SK-N-SH treated with all-trans-retinoic acid at 6 μM for 48 hours (cell line): ENCODE measurements around the gene TASP1.

Experiments
- ATAC-seq: fragments of 200-7000 bp; cut with Tn5 transposase; 3 replicates; pipeline ENCODE4 v1.9.1; 2020; ENCODE audit warnings: mild to moderate bottlenecking, moderate library complexity
- ARNTL ChIP-seq: fragments of 450-650 bp; formaldehyde crosslinking; IDR thresholded peaks from 2 replicates; pipeline ENCODE4 v1.5.0; 2020; ENCODE audit warnings: low read depth, mild to moderate bottlenecking, moderate library complexity, borderline replicate concordance
- BACH2 ChIP-seq: fragments of 250-450 bp; sonication (Bioruptor Pico); IDR thresholded peaks from 2 replicates; pipeline ENCODE4 v1.9.0; 2021; ENCODE audit warnings: mild to moderate bottlenecking, borderline replicate concordance
- CREB5 ChIP-seq: fragments of 250-450 bp; sonication (Bioruptor Pico); IDR thresholded peaks from 2 replicates; pipeline ENCODE4 v1.5.1; 2020; ENCODE audit warnings: low read depth, mild to moderate bottlenecking, moderate library complexity
- CSDC2 ChIP-seq: fragments of 250-450 bp; sonication (Bioruptor Pico); IDR thresholded peaks from 2 replicates; pipeline ENCODE4 v1.5.0; 2020; ENCODE audit warnings: mild to moderate bottlenecking, moderate library complexity
- CSRNP3 ChIP-seq: fragments of 250-450 bp; sonication (Bioruptor Pico); IDR thresholded peaks from 2 replicates; pipeline ENCODE4 v1.5.1; 2021; ENCODE audit warnings: mild to moderate bottlenecking, moderate library complexity
- ESRRG ChIP-seq: fragments of 250-450 bp; sonication (Bioruptor Pico); IDR thresholded peaks from 2 replicates; pipeline ENCODE4 v1.6.1; 2021; ENCODE audit warnings: mild to moderate bottlenecking
- GLIS3 ChIP-seq: fragments of 250-450 bp; sonication (Bioruptor Pico); IDR thresholded peaks from 2 replicates; pipeline ENCODE4 v1.5.0; 2020; ENCODE audit warnings: mild to moderate bottlenecking, moderate library complexity
- ISL1 ChIP-seq: fragments of 250-450 bp; sonication (Bioruptor Pico); IDR thresholded peaks from 2 replicates; pipeline ENCODE4 v2.1.2; 2022; ENCODE audit warnings: mild to moderate bottlenecking, moderate library complexity
- OSR1 ChIP-seq: fragments of 250-450 bp; sonication (Bioruptor Pico); IDR thresholded peaks from 2 replicates; pipeline ENCODE4 v1.8.0; 2022; ENCODE audit warnings: moderate library complexity, mild to moderate bottlenecking, inconsistent platforms
- PATZ1 ChIP-seq: fragments of 250-450 bp; sonication (Bioruptor Pico); IDR thresholded peaks from 2 replicates; pipeline ENCODE4 v1.8.0; 2020; ENCODE audit warnings: mild to moderate bottlenecking, moderate library complexity, borderline replicate concordance
- POU6F1 ChIP-seq: fragments of 250-450 bp; sonication (Bioruptor Pico); IDR thresholded peaks from 2 replicates; pipeline ENCODE4 v1.8.0; 2021; ENCODE audit warnings: low read depth, mild to moderate bottlenecking, moderate library complexity, borderline replicate concordance
- PPARA ChIP-seq: fragments of 250-450 bp; sonication (Bioruptor Pico); IDR thresholded peaks from 2 replicates; pipeline ENCODE4 v1.5.0; 2020; ENCODE audit warnings: mild to moderate bottlenecking, borderline replicate concordance
- RARB ChIP-seq: fragments of 250-450 bp; sonication (Bioruptor Pico); IDR thresholded peaks from 2 replicates; pipeline ENCODE4 v1.8.0; 2021; ENCODE audit warnings: mild to moderate bottlenecking, moderate library complexity
- SNAI2 ChIP-seq: fragments of 250-450 bp; sonication (Bioruptor Pico); IDR thresholded peaks from 2 replicates; pipeline ENCODE4 v1.5.0; 2020; ENCODE audit warnings: mild to moderate bottlenecking, moderate library complexity
- TCF4 ChIP-seq: fragments of 250-450 bp; sonication (Bioruptor Pico); IDR thresholded peaks from 2 replicates; pipeline ENCODE4 v1.8.0; 2021; ENCODE audit warnings: mild to moderate bottlenecking, moderate library complexity, borderline replicate concordance
- TOX ChIP-seq: fragments of 250-450 bp; sonication (Bioruptor Pico); IDR thresholded peaks from 2 replicates; pipeline ENCODE4 v1.8.0; 2021; ENCODE audit warnings: mild to moderate bottlenecking, moderate library complexity, borderline replicate concordance
- ZC3H10 ChIP-seq: fragments of 250-450 bp; sonication (Bioruptor Pico); IDR thresholded peaks from 2 replicates; pipeline ENCODE4 v1.5.1; 2021; ENCODE audit warnings: mild to moderate bottlenecking, moderate library complexity
- ZFP3 ChIP-seq: fragments of 250-450 bp; sonication (Bioruptor Pico); IDR thresholded peaks from 2 replicates; pipeline ENCODE4 v1.5.0; 2020; ENCODE audit warnings: mild to moderate bottlenecking, moderate library complexity
- ZFP30 ChIP-seq: fragments of 450-650 bp; formaldehyde crosslinking; IDR thresholded peaks from 2 replicates; pipeline ENCODE4 v1.5.0; 2022; ENCODE audit warnings: mild to moderate bottlenecking, moderate library complexity
- ZNF565 ChIP-seq: fragments of 450-650 bp; formaldehyde crosslinking; conservative IDR thresholded peaks from 2 replicates; pipeline ENCODE4 v1.5.0; 2020; ENCODE audit warnings: low read depth, mild to moderate bottlenecking, moderate library complexity
- ZNF70 ChIP-seq: fragments of 450-650 bp; formaldehyde crosslinking; IDR thresholded peaks from 2 replicates; pipeline ENCODE4 v1.5.0; 2020; ENCODE audit warnings: mild to moderate bottlenecking, moderate library complexity
- ZNF8 ChIP-seq: fragments of 450-650 bp; formaldehyde crosslinking; IDR thresholded peaks from 2 replicates; pipeline ENCODE4 v1.5.0; 2020; ENCODE audit warnings: mild to moderate bottlenecking, moderate library complexity

TASP1 gene

GRCh38 chr20:13469262-13469661 lies 169.5 kb downstream of the TASP1 start (continued):
- TF ChIP-seq RARB (CRISPR knock-in tag), result no peak
- TF ChIP-seq BACH2 (CRISPR knock-in tag), result no peak
- no peak for TF ChIP-seq TCF4 (CRISPR knock-in tag)
- TF ChIP-seq ARNTL (CRISPR knock-in tag), result no peak
- TF ChIP-seq SNAI2, result no peak
- TF ChIP-seq ZNF565 (CRISPR knock-in tag), result no peak

- TF ChIP-seq BACH2 (CRISPR knock-in tag), result no peak
- no peak for ATAC-seq
These were observed 170.6 kb downstream of the TASP1 start for GRCh38 chr20:13468166-13468565.

GRCh38 chr20:13464702-13465101 lies 174.0 kb downstream of the TASP1 start:
- ATAC-seq, result no peak
- no peak for TF ChIP-seq ZNF565 (CRISPR knock-in tag)
- no peak for TF ChIP-seq POU6F1 (CRISPR knock-in tag)
- no peak for TF ChIP-seq TOX
- TF ChIP-seq ZFP30, result no peak
- no peak for TF ChIP-seq ZFP3 (CRISPR knock-in tag)
- no peak for TF ChIP-seq CSRNP3 (CRISPR knock-in tag)
- no peak for TF ChIP-seq ARNTL (CRISPR knock-in tag)
- no peak for TF ChIP-seq ESRRG (CRISPR knock-in tag)
- no peak for TF ChIP-seq GLIS3 (CRISPR knock-in tag)
- no peak for TF ChIP-seq ZC3H10
- TF ChIP-seq ZNF70, result no peak
- no peak for TF ChIP-seq PATZ1 (CRISPR knock-in tag)
- TF ChIP-seq OSR1 (CRISPR knock-in tag), result no peak
- TF ChIP-seq ZNF8 (CRISPR knock-in tag), result no peak
- TF ChIP-seq SNAI2, result no peak
- TF ChIP-seq RARB (CRISPR knock-in tag), result no peak
- no peak for TF ChIP-seq CSDC2 (CRISPR knock-in tag)
- TF ChIP-seq PPARA, result no peak
- TF ChIP-seq TCF4 (CRISPR knock-in tag), result no peak

- TF ChIP-seq ESRRG (CRISPR knock-in tag), result no peak
- TF ChIP-seq TOX, result no peak
- no peak for TF ChIP-seq TCF4 (CRISPR knock-in tag)
- TF ChIP-seq BACH2 (CRISPR knock-in tag), result no peak
- TF ChIP-seq ZFP3 (CRISPR knock-in tag), result no peak
- TF ChIP-seq ZC3H10, result no peak
- TF ChIP-seq SNAI2, result no peak
- no peak for ATAC-seq
These were observed 176.8 kb downstream of the TASP1 start for GRCh38 chr20:13461849-13462458.

GRCh38 chr20:13458860-13459451 lies 179.8 kb downstream of the TASP1 start:
- peak; percentile 71 for ATAC-seq
- TF ChIP-seq ZNF70 (no peak), OSR1 (CRISPR knock-in tag) (no peak), CSRNP3 (CRISPR knock-in tag) (no peak), ZNF8 (CRISPR knock-in tag) (no peak), ZC3H10 (no peak), ISL1 (CRISPR knock-in tag) (no peak), RARB (CRISPR knock-in tag) (no peak), PPARA (no peak), BACH2 (CRISPR knock-in tag) (no peak), TOX (no peak), TCF4 (CRISPR knock-in tag) (no peak), CREB5 (CRISPR knock-in tag) (no peak), SNAI2 (no peak), ARNTL (CRISPR knock-in tag) (no peak), ZFP30 (no peak), ZFP3 (CRISPR knock-in tag) (no peak), POU6F1 (CRISPR knock-in tag) (no peak)
